T-helper 2 cell treated with Interferon-gamma antibody and Interleukin-4, amounts not matched to agents 5 μg/mL and 100 μg/mL, for 36 hours (primary cell): Measurements from ENCODE around the gene LST1.

Source experiments
- DNase-seq: peaks from one replicate; pipeline ENCODE4 v3.0.0; 2021; ENCODE audit warnings: low spot score
- H3K27ac Mint-ChIP-seq: one replicate; pipeline ENCODE4 v1.8.0; 2021; ENCODE audit warnings: mild to moderate bottlenecking, mixed read lengths
- H3K27me3 Mint-ChIP-seq: one replicate; pipeline ENCODE4 v1.8.0; 2021; ENCODE audit warnings: low read depth, mixed read lengths
- H3K36me3 Mint-ChIP-seq: one replicate; pipeline ENCODE4 v1.8.0; 2021; ENCODE audit warnings: low read depth, mixed read lengths
- H3K4me1 Mint-ChIP-seq: one replicate; pipeline ENCODE4 v1.8.0; 2021; ENCODE audit warnings: low read depth, mixed read lengths
- H3K4me3 Mint-ChIP-seq: one replicate; pipeline ENCODE4 v1.8.0; 2022; ENCODE audit warnings: mild to moderate bottlenecking, moderate library complexity, mixed read lengths
- H3K9me3 Mint-ChIP-seq: one replicate; pipeline ENCODE4 v1.8.0; 2021; ENCODE audit warnings: mixed read lengths

LST1 gene

DNA sequence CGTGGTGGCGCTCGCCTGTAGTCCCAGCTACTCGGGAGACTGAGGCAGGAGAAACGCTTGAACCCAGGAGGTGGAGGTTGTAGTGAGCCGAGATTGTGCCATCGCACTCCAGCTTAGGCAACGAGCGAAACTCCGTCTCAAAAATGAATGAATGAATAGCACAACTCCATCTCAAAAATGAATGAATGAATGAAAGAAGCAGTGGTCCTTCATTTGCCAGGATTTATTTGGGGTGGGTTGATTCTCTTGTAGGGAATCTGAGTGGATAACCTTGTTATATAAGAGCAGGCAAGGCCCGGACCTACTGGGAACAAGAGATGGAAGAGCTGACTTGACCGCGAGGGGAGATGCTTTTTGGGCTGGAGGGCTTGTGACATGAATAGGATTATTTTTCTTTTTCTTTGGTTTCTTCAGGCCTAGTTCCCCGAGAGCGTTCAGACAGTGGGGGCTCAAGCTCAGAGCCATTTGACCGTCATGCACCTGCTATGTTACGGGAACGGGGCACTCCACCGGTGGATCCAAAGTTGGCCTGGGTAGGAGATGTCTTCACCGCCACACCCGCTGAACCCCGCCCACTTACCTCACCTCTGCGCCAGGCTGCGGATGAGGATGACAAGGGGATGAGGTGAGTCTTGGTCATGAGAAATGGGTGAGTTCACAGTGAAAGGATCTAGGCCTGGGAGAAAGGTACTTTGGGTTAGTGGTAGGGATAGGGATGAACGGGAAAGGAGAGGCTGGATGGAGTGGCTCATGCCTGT is 44.3 kb downstream of the LST1 start:
- Mint-ChIP-seq H3K27ac (no peak overlapping the region), H3K27me3 (no peaks in the 10 kb centered on the region), H3K36me3 (peaks cover 74% of the 10 kb centered on the region), H3K4me3 (no peak overlapping the region), H3K9me3 (no peaks in the 10 kb centered on the region), H3K4me1 (peaks cover 5% of the 10 kb centered on the region)
- DNase-seq, result no peak

DNA sequence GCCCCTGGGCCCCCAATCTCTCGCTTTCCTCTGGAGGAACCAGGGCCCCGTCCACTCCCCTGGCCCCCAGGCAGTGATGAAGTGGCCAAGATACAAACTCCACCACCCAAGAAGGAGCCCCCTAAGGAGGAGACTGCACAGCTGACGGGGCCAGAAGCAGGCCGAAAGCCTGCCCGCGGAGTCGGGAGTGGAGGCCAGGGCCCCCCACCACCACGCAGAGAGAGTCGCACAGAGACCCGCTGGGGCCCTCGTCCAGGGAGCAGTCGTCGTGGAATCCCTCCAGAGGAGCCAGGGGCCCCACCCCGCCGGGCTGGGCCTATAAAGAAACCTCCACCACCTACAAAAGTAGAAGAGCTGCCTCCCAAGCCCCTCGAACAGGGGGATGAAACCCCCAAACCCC is 45.1 kb downstream of the LST1 start:
- Mint-ChIP-seq H3K36me3 (peaks cover 73% of the 10 kb centered on the region), H3K4me3 (no peak overlapping the region), H3K27ac (no peak overlapping the region), H3K4me1 (peaks cover 4% of the 10 kb centered on the region), H3K27me3 (no peaks in the 10 kb centered on the region), H3K9me3 (no peaks in the 10 kb centered on the region)
- no peak for DNase-seq

DNA sequence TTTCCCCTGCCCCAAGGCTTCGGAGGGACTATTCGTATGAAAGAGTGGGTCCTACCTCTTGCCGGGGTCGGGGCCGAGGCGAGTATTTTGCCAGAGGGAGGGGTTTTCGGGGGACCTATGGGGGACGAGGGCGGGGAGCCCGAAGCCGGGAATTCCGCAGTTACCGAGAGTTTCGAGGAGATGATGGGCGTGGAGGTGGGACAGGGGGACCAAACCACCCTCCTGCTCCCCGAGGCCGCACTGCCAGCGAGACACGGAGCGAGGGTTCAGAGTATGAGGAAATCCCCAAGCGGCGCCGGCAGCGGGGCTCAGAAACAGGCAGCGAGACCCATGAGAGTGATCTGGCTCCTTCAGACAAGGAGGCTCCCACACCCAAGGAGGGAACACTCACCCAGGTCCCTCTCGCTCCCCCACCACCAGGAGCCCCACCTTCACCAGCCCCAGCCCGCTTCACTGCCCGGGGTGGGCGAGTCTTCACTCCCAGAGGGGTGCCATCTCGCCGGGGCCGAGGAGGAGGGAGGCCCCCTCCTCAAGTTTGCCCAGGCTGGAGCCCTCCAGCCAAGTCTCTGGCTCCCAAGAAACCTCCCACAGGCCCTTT is 45.7 kb downstream of the LST1 start:
- no peaks in the 10 kb centered on the region for H3K27me3 Mint-ChIP-seq
- no peak overlapping the region for H3K4me3 Mint-ChIP-seq
- H3K36me3 Mint-ChIP-seq, result peaks cover 73% of the 10 kb centered on the region
- DNase-seq, result no peak
- peaks cover 4% of the 10 kb centered on the region for H3K4me1 Mint-ChIP-seq
- H3K27ac Mint-ChIP-seq, result peak overlapping the region; percentile 57
- no peaks in the 10 kb centered on the region for H3K9me3 Mint-ChIP-seq

DNA sequence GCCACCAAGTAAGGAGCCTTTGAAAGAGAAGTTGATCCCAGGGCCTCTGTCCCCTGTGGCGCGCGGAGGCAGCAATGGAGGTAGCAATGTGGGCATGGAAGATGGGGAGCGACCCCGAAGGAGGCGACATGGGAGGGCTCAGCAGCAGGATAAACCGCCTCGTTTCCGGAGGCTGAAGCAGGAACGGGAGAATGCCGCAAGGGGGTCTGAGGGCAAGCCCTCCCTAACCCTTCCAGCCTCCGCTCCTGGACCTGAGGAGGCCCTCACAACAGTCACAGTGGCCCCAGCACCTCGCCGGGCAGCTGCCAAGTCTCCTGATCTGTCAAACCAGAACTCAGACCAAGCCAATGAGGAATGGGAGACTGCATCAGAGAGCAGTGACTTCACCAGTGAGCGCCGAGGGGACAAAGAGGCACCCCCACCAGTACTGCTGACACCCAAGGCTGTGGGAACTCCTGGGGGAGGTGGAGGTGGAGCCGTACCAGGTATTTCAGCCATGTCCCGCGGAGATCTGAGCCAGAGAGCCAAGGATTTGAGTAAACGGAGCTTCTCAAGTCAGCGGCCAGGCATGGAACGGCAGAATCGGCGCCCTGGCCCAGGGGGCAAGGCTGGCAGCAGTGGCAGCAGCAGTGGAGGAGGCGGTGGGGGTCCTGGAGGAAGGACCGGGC is 46.3 kb downstream of the LST1 start:
- DNase-seq, result no peak
- Mint-ChIP-seq H3K4me3 (no peak overlapping the region), H3K4me1 (peaks cover 1% of the 10 kb centered on the region), H3K27ac (peak overlapping the region; percentile 57), H3K27me3 (no peaks in the 10 kb centered on the region), H3K36me3 (peaks cover 70% of the 10 kb centered on the region), H3K9me3 (no peaks in the 10 kb centered on the region)

DNA sequence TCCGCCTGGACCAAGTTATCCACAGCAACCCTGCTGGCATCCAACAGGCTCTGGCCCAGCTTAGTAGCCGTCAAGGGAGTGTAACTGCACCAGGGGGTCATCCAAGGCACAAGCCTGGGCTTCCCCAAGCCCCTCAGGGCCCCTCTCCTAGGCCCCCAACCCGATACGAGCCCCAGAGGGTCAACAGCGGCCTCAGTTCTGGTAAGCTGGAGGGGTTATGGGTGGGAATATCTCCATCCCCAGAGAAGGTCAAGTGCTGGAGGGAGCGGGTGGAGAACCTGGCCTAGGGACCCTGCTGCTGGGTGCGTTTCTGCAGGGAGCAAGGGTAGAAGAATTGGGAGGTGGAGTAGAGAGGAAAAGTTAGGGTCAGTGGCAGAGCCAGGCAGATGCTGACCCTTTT is 47.4 kb downstream of the LST1 start:
- Mint-ChIP-seq H3K4me1 (peaks cover 1% of the 10 kb centered on the region), H3K9me3 (no peaks in the 10 kb centered on the region), H3K4me3 (no peak overlapping the region), H3K27ac (no peak overlapping the region), H3K36me3 (peaks cover 66% of the 10 kb centered on the region), H3K27me3 (no peaks in the 10 kb centered on the region)
- no peak for DNase-seq

DNA sequence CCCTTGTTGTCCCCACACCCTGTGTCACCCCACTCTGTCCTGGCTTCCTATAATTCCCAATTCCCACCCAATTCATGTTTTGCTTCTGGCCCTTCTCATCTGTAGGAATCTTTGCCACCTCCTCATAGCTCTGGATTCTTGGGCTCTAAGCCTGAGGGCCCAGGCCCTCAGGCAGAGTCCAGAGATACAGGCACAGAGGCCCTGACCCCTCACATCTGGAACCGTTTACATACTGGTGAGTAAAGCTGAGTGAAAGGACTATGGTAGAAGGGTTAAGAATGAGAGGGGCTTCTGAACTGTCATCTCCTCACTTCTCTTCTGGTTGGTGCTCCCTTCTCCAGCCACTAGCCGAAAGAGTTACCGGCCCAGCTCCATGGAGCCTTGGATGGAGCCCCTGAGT is 48.1 kb downstream of the LST1 start:
- Mint-ChIP-seq H3K27me3 (no peaks in the 10 kb centered on the region), H3K27ac (peak overlapping the region; percentile 43), H3K36me3 (peaks cover 64% of the 10 kb centered on the region), H3K4me3 (no peak overlapping the region), H3K9me3 (no peaks in the 10 kb centered on the region), H3K4me1 (peaks cover 1% of the 10 kb centered on the region)
- DNase-seq, result no peak

DNA sequence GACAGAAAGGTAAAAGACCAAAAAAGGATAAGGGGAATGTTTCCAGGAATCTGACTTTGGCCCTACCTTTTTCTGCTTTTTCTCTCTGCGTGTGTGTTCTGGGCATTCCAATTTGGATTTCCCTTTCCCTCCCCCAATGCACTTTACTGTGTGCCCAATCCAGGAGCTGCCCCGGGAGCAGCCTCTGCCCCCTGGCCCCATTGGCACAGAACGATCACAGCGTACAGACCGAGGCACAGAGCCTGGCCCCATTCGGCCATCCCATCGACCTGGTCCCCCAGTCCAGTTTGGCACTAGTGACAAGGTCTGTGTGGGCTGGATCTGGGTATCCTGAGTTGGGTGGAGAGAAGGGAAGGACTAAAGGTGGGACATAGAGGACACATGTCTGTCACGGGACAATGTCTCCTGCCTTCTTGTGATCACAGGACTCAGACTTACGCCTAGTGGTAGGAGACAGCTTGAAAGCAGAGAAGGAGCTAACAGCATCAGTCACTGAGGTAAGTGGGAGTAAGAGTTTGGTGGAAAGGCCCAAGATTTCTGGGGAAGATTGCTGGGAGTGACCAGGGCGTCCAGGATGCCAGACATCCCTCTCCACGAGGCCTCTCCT is 49.0 kb downstream of the LST1 start:
- Mint-ChIP-seq H3K36me3 (peaks cover 62% of the 10 kb centered on the region), H3K4me3 (no peak overlapping the region), H3K4me1 (peaks cover 1% of the 10 kb centered on the region), H3K9me3 (no peaks in the 10 kb centered on the region), H3K27me3 (no peaks in the 10 kb centered on the region), H3K27ac (no peak overlapping the region)
- DNase-seq, result no peak

DNA sequence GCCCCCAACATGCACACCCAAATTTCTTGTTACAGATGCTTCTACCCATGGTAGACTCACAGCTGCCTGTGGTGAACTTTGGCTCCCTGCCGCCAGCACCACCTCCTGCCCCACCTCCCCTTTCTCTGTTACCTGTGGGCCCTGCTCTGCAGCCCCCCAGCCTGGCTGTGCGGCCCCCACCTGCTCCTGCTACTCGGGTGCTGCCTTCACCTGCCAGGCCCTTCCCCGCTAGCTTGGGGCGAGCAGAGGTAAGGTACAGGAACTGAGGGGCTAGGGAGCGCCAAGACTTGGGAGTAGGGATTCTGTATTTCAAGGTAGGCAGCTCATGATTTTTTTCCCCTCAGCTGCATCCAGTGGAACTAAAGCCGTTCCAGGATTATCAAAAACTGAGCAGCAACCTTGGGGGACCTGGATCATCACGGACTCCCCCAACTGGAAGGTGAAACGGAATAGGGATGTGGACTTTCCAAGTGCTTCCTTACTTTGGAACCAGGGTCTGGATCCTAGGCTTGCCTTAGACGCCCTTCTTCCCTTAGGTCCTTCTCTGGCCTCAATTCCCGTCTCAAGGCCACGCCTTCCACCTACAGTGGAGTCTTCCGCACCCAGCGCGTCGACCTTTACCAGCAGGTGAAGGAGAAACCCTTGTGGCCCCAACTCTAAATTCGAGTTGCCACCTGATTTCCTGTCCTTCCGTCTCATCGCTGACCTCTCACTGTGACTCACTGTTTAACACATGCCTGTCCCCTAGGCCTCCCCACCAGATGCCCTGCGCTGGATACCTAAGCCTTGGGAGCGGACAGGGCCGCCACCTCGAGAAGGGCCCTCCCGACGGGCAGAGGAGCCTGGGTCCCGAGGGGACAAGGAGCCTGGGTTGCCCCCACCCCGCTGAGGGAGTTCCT is 50.9 kb downstream of the LST1 start:
- Mint-ChIP-seq H3K36me3 (peaks cover 60% of the 10 kb centered on the region), H3K27me3 (no peaks in the 10 kb centered on the region), H3K27ac (peak overlapping the region; percentile 63), H3K4me1 (no peaks in the 10 kb centered on the region), H3K4me3 (no peak overlapping the region), H3K9me3 (no peaks in the 10 kb centered on the region)
- DNase-seq, result no peak
